Pancreas (tissue), 10 donors: ENCODE data around the gene DNAH9. TPM values are rescaled to one million over a fixed set of nuclear protein-coding genes. Genes with fewer than 3 reads are reported as not detected.
"Not testable (repeated sequence)": the region's sequence is repeated elsewhere in the genome, so short reads cannot be mapped to it uniquely, and the experiment has no call there.

ENCODE experiments used
- ATAC-seq, 4 donors: fragments of 200-7000 bp; cut with Tn5 transposase; one replicate each; pipeline versions ENCODE4 v1.8.0 to v1.9.1; 2020; ENCODE audit warnings: mild to moderate bottlenecking in 4 of 4, moderate library complexity in 4 of 4
- DNase-seq, 6 donors: peaks; one replicate each; pipeline ENCODE4 v3.0.0-alpha.2; 2020
- FAIRE-seq: peaks from 2 replicates; lab custom pipeline; 2012; peaks lifted over from hg19 to GRCh38; lab: Jason Lieb, UNC
- H3K27ac ChIP-seq, 4 donors: fragments of 200-600 bp; sonication (generic); 1 replicate in 3 of 4; 2 replicates in 1 of 4; pipeline versions ENCODE4 v1.5.0 to v1.8.0; 2020
- H3K27me3 ChIP-seq, 4 donors: fragments of 200-600 bp; one replicate each; pipeline ENCODE4 v1.8.0; 2021
- H3K36me3 ChIP-seq, 3 donors: fragments of 200-600 bp; sonication (generic) in 1 of 3; one replicate each; pipeline versions ENCODE4 v1.5.0 to v1.8.0; 2020 to 2021
- H3K4me1 ChIP-seq, 3 donors: fragments of 200-600 bp; one replicate each; pipeline ENCODE4 v1.8.0; 2021
- H3K4me3 ChIP-seq, 4 donors: fragments of 200-600 bp; sonication (generic) in 2 of 4; one replicate each; pipeline versions ENCODE4 v1.5.0 to v1.8.0; 2020 to 2021
- H3K9me3 ChIP-seq, 4 donors: fragments of 200-600 bp; one replicate each; pipeline ENCODE4 v1.8.0; 2021
- CTCF ChIP-seq, 4 donors: fragments of 200-600 bp; sonication (generic) in 3 of 4; IDR thresholded peaks; one replicate each; pipeline versions ENCODE4 v1.5.0 to v1.8.0; 2021; ENCODE audit warnings: antibody characterized with exemption in 4 of 4
- WGBS, 2 donors: extraction: QIAGEN DNeasy Blood & Tissue Kit; methylation state at CpG; one replicate each; pipeline ENCODE4 v1.1.7; 2013; 5-methylcytosine and 5-hydroxymethylcytosine counted together
- intact Hi-C, 3 donors: fragments of 100-400 bp; cut with DNase I; formaldehyde crosslinking; loops; one replicate each; pipeline versions ENCODE4 v1.11.1 to v1.14.2; 2022
- polyA plus RNA-seq, 2 donors: library from polyadenylated mRNA; stranded (reverse); fragments of 200-250 nt; gene quantifications; one replicate each; pipeline ENCODE4 v1.2.3, GENCODE V29; 2013
- total RNA-seq, 6 donors: library from RNA; stranded (reverse); fragmentation: NEBNext Ultra II Directional in 4 of 6; extraction: Animal tissue kit (Norgen Biotek cat#: 25700) in 4 of 6; gene quantifications; one replicate each; pipeline versions ENCODE4 v1.2.1 to v1.2.4, GENCODE V29; 2021 to 2023
- donor health status: healthy with polysubstance abuse.
- donor health status: DM: no; HTN: no; CAD: no; lungs with moderate emphysema.
- donor health status: DM: no; HTN: no; CAD: no.
- donor health status: control.
- donor health status: control.
- donor health status: Bipolar disorder and iron deficiency.
- donor health status: DM: yes; HTN: yes; CAD: no.
- donor health status: DM: no; HTN: no; CAD: no.
- donor health status: DM: no; HTN: no; CAD: no.
- donor health status: DM: yes; HTN: yes; CAD: no.

Gene DNAH9
- total and polyA plus RNA-seq, 8 donors: 0.53 to 2.4 (median 1.3) TPM

DNA sequence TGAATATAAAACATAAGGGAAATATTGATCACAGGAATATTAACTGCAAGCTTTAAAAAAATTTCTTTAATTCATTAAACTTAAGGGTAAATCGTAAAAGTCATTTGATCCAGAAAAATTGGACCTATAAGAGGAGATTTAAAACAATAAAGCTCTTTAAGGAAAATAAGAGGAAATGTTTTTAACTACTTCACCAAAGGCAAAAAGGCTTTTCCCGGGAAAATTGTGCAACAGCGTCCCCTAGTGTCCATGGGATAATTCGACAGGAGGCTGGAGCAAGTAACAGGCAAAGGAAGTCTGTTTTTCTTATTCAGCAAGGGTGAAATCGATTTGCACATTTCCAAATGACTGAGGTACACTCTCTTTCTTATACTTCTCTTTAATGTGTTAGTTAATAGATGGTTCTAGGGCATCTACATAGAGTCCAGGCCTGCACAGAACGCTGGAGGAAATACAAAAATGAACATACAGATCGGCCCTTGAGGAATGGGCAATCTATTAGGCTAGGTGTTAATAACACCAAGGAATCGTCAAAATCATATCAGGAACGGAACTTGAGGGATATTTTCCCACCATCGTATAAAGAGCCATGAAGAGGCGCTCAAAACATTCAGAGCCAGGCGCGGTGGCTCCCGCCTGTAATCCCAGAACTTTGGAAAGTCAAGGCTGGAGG is 337.6 kb downstream of the DNAH9 start:
- ATAC-seq: no peak
- H3K36me3 ChIP-seq: no peaks in the 10 kb centered on the region
- no peaks in the 10 kb centered on the region for H3K9me3 ChIP-seq
- no peaks in the 10 kb centered on the region for H3K27me3 ChIP-seq
- FAIRE-seq: no peak
- TF ChIP-seq CTCF (IDR thresholded peaks at IDR 0.05): peak; percentile 37 to 53 (median 46)
- DNase-seq: peak in 1 of 6 donors; percentile 21
- 38 to 43% methylated on average over 14 of the region's 14 CpGs for WGBS, 2 donors
- no peaks in the 10 kb centered on the region for H3K4me1 ChIP-seq
- H3K27ac ChIP-seq: no peak overlapping the region
- intact Hi-C loops: no loop called here
- no peak overlapping the region for H3K4me3 ChIP-seq

DNA sequence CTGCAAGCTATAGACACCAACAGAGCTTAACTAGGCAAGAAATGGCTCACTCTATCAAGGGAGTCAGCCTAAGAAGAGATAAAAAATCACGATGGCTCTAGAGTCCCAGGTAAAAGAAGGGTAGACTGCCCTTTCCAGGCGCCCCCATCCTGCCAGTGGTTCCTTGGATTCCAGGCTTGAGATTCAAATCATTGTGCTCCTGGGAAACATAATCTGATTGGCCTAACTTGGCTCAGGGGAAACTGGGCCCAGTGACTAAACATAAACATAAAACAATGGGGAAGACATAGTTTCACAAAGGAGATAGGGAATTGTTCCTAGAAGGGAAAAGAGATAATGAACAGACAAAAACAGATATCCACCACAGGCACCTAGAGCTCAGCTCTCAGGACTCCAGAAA is 342.6 kb downstream of the DNAH9 start:
- no peak for TF ChIP-seq CTCF (IDR thresholded peaks at IDR 0.05)
- DNase-seq (no peak), FAIRE-seq (no peak), ATAC-seq (no peak)
- intact Hi-C loops: no loop called here
- WGBS, 2 donors: 59 to 70% methylated on average over 2 of the region's 2 CpGs
- no peaks in the 10 kb centered on the region for H3K4me1 ChIP-seq
- no peaks in the 10 kb centered on the region for H3K27me3 ChIP-seq
- H3K9me3 ChIP-seq: no peaks in the 10 kb centered on the region
- no peaks in the 10 kb centered on the region for H3K36me3 ChIP-seq
- no peak overlapping the region for H3K27ac ChIP-seq
- no peak overlapping the region for H3K4me3 ChIP-seq

DNA sequence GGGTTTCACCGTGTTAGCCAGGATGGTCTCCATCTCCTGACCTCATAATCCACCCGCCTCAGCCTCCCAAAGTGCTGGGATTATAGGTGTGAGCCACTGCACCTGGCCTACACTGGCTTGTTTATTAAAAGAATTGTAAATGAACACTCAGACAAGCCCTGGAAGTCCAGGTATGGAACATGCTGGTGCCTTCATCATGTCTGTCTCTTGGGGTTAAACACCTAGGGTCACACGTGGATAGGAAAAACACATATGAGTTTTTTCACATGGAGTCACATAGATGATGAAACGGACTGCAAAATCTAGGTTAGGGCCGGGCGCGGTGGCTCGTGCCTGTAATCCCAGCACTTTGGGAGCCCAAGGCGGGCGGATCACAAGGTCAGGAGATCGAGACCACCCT is 344.8 kb downstream of the DNAH9 start:
- H3K27ac ChIP-seq, H3K4me3 ChIP-seq, H3K27me3 ChIP-seq, ATAC-seq, H3K9me3 ChIP-seq, intact Hi-C loops, DNase-seq, H3K4me1 ChIP-seq, FAIRE-seq, H3K36me3 ChIP-seq: not testable (repeated sequence)
- WGBS, 2 donors: 88 to 92% methylated on average over 11 of the region's 11 CpGs

DNA sequence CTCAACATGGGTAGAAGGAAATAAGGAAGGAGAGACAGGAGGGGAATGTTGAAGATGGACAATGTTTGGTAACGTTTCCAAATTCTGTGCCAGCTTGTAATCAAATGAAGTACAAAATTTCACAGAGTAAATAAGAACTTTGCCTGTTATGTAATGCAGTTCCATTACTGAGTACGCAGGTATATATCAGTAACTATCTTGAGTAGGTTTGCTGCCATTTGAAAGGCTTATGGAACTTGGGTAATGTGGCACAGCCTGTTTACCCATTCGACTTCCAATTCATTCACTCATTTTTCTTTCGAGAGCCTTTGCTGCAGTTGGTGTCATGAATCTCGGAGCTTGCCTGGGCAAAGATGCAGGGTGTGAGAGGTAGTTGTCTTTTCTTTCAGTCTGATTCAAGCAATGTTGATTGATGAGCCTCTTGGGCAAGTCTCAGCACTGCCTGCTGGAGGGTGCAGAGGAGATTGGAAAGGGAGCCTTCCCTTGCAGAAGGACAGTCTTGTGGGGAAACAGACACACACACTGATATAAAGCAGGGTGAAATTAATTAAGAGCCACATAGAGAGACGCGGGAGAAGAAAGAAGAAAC is 345.6 kb downstream of the DNAH9 start:
- no peak for TF ChIP-seq CTCF (IDR thresholded peaks at IDR 0.05)
- Histone ChIP-seq H3K4me1 (no peaks in the 10 kb centered on the region), H3K4me3 (no peak overlapping the region), H3K9me3 (no peaks in the 10 kb centered on the region), H3K27ac (no peak overlapping the region), H3K27me3 (no peaks in the 10 kb centered on the region), H3K36me3 (no peaks in the 10 kb centered on the region)
- intact Hi-C loops: no loop called here
- DNase-seq (no peak), FAIRE-seq (no peak), ATAC-seq (no peak)
- 70 to 83% methylated on average over 7 of the region's 7 CpGs for WGBS, 2 donors

- no peak for FAIRE-seq
- ATAC-seq: no peak
- Histone ChIP-seq H3K4me3 (no peak overlapping the region), H3K4me1 (no peaks in the 10 kb centered on the region), H3K36me3 (no peaks in the 10 kb centered on the region), H3K27me3 (no peaks in the 10 kb centered on the region), H3K9me3 (no peaks in the 10 kb centered on the region), H3K27ac (no peak overlapping the region)
- intact Hi-C loops: no loop called here
- no peak for TF ChIP-seq CTCF (IDR thresholded peaks at IDR 0.05)
- DNase-seq: no peak
- 88 to 89% methylated on average over 3 of the region's 3 CpGs for WGBS, 2 donors
Measured at GRCh38 chr17:11944587-11944986, 346.3 kb downstream of the DNAH9 start.
